ENCODE data around the gene EDARADD.

DNA sequence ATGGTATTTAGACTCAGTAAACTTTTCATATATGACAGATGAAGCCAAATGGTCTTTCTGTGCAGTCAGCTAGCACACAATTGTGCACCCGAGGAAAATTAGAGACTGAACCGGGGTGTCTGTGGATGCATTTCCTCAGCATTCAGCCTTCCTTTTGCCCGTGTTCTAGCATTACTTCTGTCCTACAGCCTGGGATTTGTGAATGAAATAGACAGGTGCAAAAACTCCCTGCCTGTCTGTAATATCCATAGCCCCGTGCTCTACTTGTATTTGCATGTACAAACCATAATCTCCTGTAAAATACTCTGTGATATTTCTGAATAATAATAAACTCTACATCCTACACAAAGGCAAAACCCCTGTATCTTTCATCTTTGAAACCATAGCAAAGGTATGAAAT, 64.9 kb downstream of the EDARADD start:
- TF ChIP-seq EZH2 (IDR thresholded peaks at IDR 0.05; ENCODE audit: borderline replicate concordance, low read depth, low read length, poor library complexity, severe bottlenecking) (no peak), CTCF (conservative IDR thresholded peaks at IDR 0.05; ENCODE audit: low read depth, low read length) (no peak)

All from A673 (cell line).